Natural killer cell (primary cell): ENCODE measurements around the gene NPEPL1. TPM values are rescaled to one million over a fixed set of nuclear protein-coding genes. Genes with fewer than 3 reads are reported as not detected.

ENCODE experiments used
- ATAC-seq, 3 donors: fragments of 150-1000 bp in 2 of 3; fragments of 200-7000 bp in 1 of 3; cut with Tn5 transposase; 1 replicate in 1 of 3; 2 replicates in 2 of 3; pipeline ENCODE4 v1.10.0; 2021; ENCODE audit warnings: mild to moderate bottlenecking in 2 of 3, moderate library complexity in 2 of 3
- DNase-seq, 2 donors: peaks; one replicate each; pipeline versions ENCODE4 v3.0.0 to v3.0.0-alpha.2; 2013 to 2021; ENCODE audit warnings: mixed read lengths in 1 of 2
- H3K27ac ChIP-seq: one replicate; pipeline ENCODE4 v1.5.1; 2013; ENCODE audit warnings: mild to moderate bottlenecking, low read length
- H3K27me3 ChIP-seq: one replicate; pipeline ENCODE4 v1.6.1; 2013; ENCODE audit warnings: low read length; ENCODE audit not compliant: control insufficient read depth, insufficient read depth
- H3K36me3 ChIP-seq: one replicate; pipeline ENCODE4 v1.6.1; 2013; ENCODE audit warnings: low read length; ENCODE audit not compliant: control insufficient read depth, insufficient read depth
- H3K4me1 ChIP-seq: one replicate; pipeline ENCODE4 v1.6.1; 2013; ENCODE audit warnings: low read length; ENCODE audit not compliant: control insufficient read depth, insufficient read depth
- H3K4me3 ChIP-seq: one replicate; pipeline ENCODE4 v1.5.1; 2013; ENCODE audit warnings: low read length
- H3K9me3 ChIP-seq: one replicate; pipeline ENCODE4 v1.6.1; 2013; ENCODE audit warnings: low read length; ENCODE audit not compliant: control insufficient read depth, insufficient read depth
- H3K27ac Mint-ChIP-seq, 2 donors: one replicate each; pipeline ENCODE4 v1.8.0; 2022; ENCODE audit warnings: mild to moderate bottlenecking in 2 of 2, mixed read lengths in 2 of 2, moderate library complexity in 1 of 2
- H3K27me3 Mint-ChIP-seq, 2 donors: one replicate each; pipeline ENCODE4 v1.8.0; 2022; ENCODE audit warnings: low read depth in 2 of 2, mixed read lengths in 2 of 2
- H3K36me3 Mint-ChIP-seq: one replicate; pipeline ENCODE4 v1.8.0; 2022; ENCODE audit warnings: mixed read lengths
- H3K4me1 Mint-ChIP-seq, 2 donors: one replicate each; pipeline ENCODE4 v1.8.0; 2022; ENCODE audit warnings: mixed read lengths in 2 of 2
- H3K4me3 Mint-ChIP-seq: one replicate; pipeline ENCODE4 v1.8.0; 2022; ENCODE audit warnings: mild to moderate bottlenecking, moderate library complexity, mixed read lengths
- H3K9me3 Mint-ChIP-seq, 2 donors: one replicate each; pipeline ENCODE4 v1.8.0; 2022; ENCODE audit warnings: mixed read lengths in 2 of 2
- CTCF ChIP-seq: fragments of 200-600 bp; IDR thresholded peaks from one replicate; pipeline ENCODE4 v1.8.0; 2022; ENCODE audit warnings: antibody characterized with exemption
- WGBS: methylation state at CpG from one replicate; pipeline ENCODE4 v1.1.7; 2013; ENCODE audit warnings: missing lambda C conversion rate; ENCODE audit not compliant: insufficient coverage; 5-methylcytosine and 5-hydroxymethylcytosine counted together
- intact Hi-C: fragments of 100-400 bp; cut with micrococcal nuclease; formaldehyde crosslinking; loops from one replicate; pipeline ENCODE4 v1.14.2; 2022
- total RNA-seq, 4 donors: library from RNA; stranded (reverse); fragments of 120-200 nt in 1 of 4; gene quantifications; one replicate each; pipeline versions ENCODE4 v1.2.3 to v1.2.4, GENCODE V29; 2013 to 2022

NPEPL1 gene
- total RNA-seq, 3 donors from 2014 or later (not counting 1 experiment from before 2014, with no cell fraction given), result 66.0 to 83.7 (median 68.4) TPM

GRCh38 chr20:58713801-58714339 is 21.3 kb downstream of the NPEPL1 start:
- intact Hi-C loops, result no loop called here
- no peaks in the 10 kb centered on the region for H3K9me3 Mint-ChIP-seq
- peak in 1 of 2 donors; percentile 6 for DNase-seq
- Histone ChIP-seq H3K4me1 (no peaks in the 10 kb centered on the region), H3K9me3 (no peaks in the 10 kb centered on the region), H3K36me3 (no peaks in the 10 kb centered on the region), H3K27me3 (no peaks in the 10 kb centered on the region), H3K4me3 (no peak overlapping the region), H3K27ac (no peak overlapping the region)
- H3K27me3 Mint-ChIP-seq, result no peaks in the 10 kb centered on the region
- no peak overlapping the region for H3K4me3 Mint-ChIP-seq
- ATAC-seq, result no peak
- no peaks in the 10 kb centered on the region for H3K4me1 Mint-ChIP-seq
- H3K36me3 Mint-ChIP-seq, result no peaks in the 10 kb centered on the region
- TF ChIP-seq CTCF, result no peak
- WGBS, result 91% methylated on average over 24 of the region's 24 CpGs
- no peak overlapping the region for H3K27ac Mint-ChIP-seq

- TF ChIP-seq CTCF, result no peak
- intact Hi-C loops, result no loop called here
- Mint-ChIP-seq H3K36me3 (no peaks in the 10 kb centered on the region), H3K9me3 (no peaks in the 10 kb centered on the region), H3K4me1 (no peaks in the 10 kb centered on the region), H3K4me3 (no peak overlapping the region), H3K27ac (no peak overlapping the region), H3K27me3 (no peaks in the 10 kb centered on the region)
- Histone ChIP-seq H3K4me3 (no peak overlapping the region), H3K27me3 (no peaks in the 10 kb centered on the region), H3K36me3 (no peaks in the 10 kb centered on the region), H3K27ac (no peak overlapping the region), H3K4me1 (no peaks in the 10 kb centered on the region), H3K9me3 (no peaks in the 10 kb centered on the region)
- ATAC-seq, result no peak
- DNase-seq, result peak in 1 of 2 donors; percentile 11
- WGBS, result 95% methylated on average over 16 of the region's 16 CpGs
Observed at GRCh38 chr20:58714340-58714922, 21.8 kb downstream of the NPEPL1 start.

GRCh38 chr20:58714923-58715351 is 22.3 kb downstream of the NPEPL1 start:
- Mint-ChIP-seq H3K4me1 (no peaks in the 10 kb centered on the region), H3K9me3 (no peaks in the 10 kb centered on the region), H3K27ac (no peak overlapping the region), H3K27me3 (no peaks in the 10 kb centered on the region), H3K36me3 (no peaks in the 10 kb centered on the region), H3K4me3 (no peak overlapping the region)
- DNase-seq (no peak), ATAC-seq (no peak)
- Histone ChIP-seq H3K4me1 (no peaks in the 10 kb centered on the region), H3K36me3 (no peaks in the 10 kb centered on the region), H3K4me3 (no peak overlapping the region), H3K27ac (no peak overlapping the region), H3K9me3 (no peaks in the 10 kb centered on the region), H3K27me3 (no peaks in the 10 kb centered on the region)
- no peak for TF ChIP-seq CTCF
- intact Hi-C loops, result no loop called here
- WGBS, result 93% methylated on average over 14 of the region's 14 CpGs

- WGBS, result 86% methylated on average over 11 of the region's 11 CpGs
- DNase-seq (no peak), ATAC-seq (no peak)
- no peaks in the 10 kb centered on the region for H3K9me3 Mint-ChIP-seq
- H3K27ac Mint-ChIP-seq, result no peak overlapping the region
- H3K27me3 Mint-ChIP-seq, result no peaks in the 10 kb centered on the region
- no peak overlapping the region for H3K27ac ChIP-seq
- H3K4me1 Mint-ChIP-seq, result no peaks in the 10 kb centered on the region
- no peak overlapping the region for H3K4me3 Mint-ChIP-seq
- no peaks in the 10 kb centered on the region for H3K4me1 ChIP-seq
- no peaks in the 10 kb centered on the region for H3K27me3 ChIP-seq
- no peak overlapping the region for H3K4me3 ChIP-seq
- no peaks in the 10 kb centered on the region for H3K36me3 ChIP-seq
- TF ChIP-seq CTCF, result no peak
- intact Hi-C loops, result no loop called here
- no peaks in the 10 kb centered on the region for H3K9me3 ChIP-seq
- H3K36me3 Mint-ChIP-seq, result no peaks in the 10 kb centered on the region
Observed at GRCh38 chr20:58715391-58715800, 22.8 kb downstream of the NPEPL1 start.
